Spleen (tissue), 7 donors: ENCODE results near the gene PARP6.

Source experiments
- CTCF ChIP-seq, 11 experiments: fragments of 200-600 bp in 7 of 11; fragments of 450-650 bp in 4 of 11; sonication (generic) in 4 of 11; IDR thresholded peaks in 8 of 11; conservative IDR thresholded peaks in 3 of 11; 1 replicate in 7 of 11; 2 replicates in 4 of 11; pipeline versions ENCODE4 v1.4.0 to v1.8.0; 2016 to 2021; ENCODE audit warnings: antibody characterized with exemption in 11 of 11, inconsistent platforms in 4 of 11, mild to moderate bottlenecking in 1 of 11
- POLR2A ChIP-seq, 3 donors: fragments of 450-650 bp; IDR thresholded peaks; one replicate each; pipeline ENCODE4 v1.5.1; 2017; ENCODE audit warnings: antibody characterized with exemption in 3 of 3, mild to moderate bottlenecking in 1 of 3
- POLR2AphosphoS5 ChIP-seq, 3 donors: sonication (generic); formaldehyde crosslinking; IDR thresholded peaks; one replicate each; pipeline ENCODE4 v1.5.1; 2017; ENCODE audit warnings: antibody characterized with exemption in 3 of 3
- donor health status: DM: no; HTN: no; CAD: no; lungs with moderate emphysema.
- donor health status: DM: no; HTN: no; CAD: no.
- donor health status: DM: no; HTN: no; CAD: no.

DNA sequence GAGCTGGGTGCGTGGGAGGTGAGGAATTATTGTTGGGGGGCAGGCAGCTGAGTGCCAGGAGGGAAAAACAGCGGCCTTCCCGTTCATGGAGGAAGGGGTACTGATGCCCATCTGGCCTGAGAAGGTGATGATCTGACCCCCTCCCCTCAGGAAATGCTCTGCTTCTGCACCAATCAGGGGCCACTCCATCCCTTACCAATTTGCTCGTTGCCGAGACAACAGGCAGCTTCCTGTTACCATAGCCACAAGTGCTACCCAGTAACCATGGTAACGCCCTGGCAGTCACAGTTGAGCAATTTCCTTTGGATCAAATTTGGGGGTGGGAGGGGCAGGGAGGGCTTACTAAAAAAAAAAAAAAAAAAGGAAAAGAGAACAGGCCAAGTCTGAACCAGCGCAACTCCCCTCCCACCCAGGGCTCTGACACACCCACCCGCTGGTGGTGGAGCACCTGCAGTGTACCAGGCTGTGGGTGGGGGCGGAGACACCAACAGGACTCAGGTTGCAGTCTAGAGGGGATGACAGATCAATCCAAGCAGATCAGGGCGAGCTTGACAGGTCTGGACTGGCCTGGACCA is 33.9 kb upstream of the PARP6 start:
- TF ChIP-seq POLR2AphosphoS5 (IDR thresholded peaks at IDR 0.05), result no peak
- no peak for TF ChIP-seq CTCF (IDR thresholded peaks at IDR 0.05 in 8 of 11, conservative IDR thresholded peaks at IDR 0.05 in 3 of 11)
- no peak for TF ChIP-seq POLR2A (IDR thresholded peaks at IDR 0.05)
